Measurements from ENCODE around the gene MREG. TPM values are rescaled to one million over a fixed set of nuclear protein-coding genes. Genes with fewer than 3 reads are reported as not detected.
A peak's percentile ranks its signal among the peaks of the same experiment; 100 is the strongest.

The MREG gene
- total RNA-seq, 1 donor from 2014 or later: 4.0 TPM

DNA sequence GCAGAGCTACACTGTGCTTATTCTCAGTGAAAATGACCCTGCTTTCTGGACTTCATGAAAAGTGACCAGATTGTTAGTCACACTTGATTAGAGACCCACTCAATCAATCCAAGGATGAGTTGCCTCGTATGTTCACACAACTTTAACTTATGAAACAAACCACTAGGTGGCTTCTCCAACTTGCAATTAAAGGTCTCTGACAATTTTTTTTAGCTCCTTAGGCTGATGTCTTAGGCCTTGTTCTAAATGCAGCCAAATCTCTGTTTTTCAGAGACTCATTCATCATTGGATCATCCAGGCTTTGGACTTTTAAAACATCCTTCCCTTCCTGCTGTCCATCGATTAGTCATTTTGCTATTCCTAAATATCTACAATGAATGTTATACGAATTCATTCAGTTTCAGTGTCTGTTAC, 63.4 kb downstream of the MREG start:
- Mint-ChIP-seq H3K4me3 (ENCODE audit: unreplicated experiment) (no peak overlapping the region), H3K36me3 (ENCODE audit: unreplicated experiment) (no peaks in the 10 kb centered on the region), H3K27ac (ENCODE audit: unreplicated experiment) (no peak overlapping the region), H3K9me3 (ENCODE audit: unreplicated experiment) (no peaks in the 10 kb centered on the region), H3K4me1 (ENCODE audit: unreplicated experiment) (no peaks in the 10 kb centered on the region), H3K27me3 (ENCODE audit: unreplicated experiment) (no peaks in the 10 kb centered on the region)
- TF ChIP-seq, protein P1, sequence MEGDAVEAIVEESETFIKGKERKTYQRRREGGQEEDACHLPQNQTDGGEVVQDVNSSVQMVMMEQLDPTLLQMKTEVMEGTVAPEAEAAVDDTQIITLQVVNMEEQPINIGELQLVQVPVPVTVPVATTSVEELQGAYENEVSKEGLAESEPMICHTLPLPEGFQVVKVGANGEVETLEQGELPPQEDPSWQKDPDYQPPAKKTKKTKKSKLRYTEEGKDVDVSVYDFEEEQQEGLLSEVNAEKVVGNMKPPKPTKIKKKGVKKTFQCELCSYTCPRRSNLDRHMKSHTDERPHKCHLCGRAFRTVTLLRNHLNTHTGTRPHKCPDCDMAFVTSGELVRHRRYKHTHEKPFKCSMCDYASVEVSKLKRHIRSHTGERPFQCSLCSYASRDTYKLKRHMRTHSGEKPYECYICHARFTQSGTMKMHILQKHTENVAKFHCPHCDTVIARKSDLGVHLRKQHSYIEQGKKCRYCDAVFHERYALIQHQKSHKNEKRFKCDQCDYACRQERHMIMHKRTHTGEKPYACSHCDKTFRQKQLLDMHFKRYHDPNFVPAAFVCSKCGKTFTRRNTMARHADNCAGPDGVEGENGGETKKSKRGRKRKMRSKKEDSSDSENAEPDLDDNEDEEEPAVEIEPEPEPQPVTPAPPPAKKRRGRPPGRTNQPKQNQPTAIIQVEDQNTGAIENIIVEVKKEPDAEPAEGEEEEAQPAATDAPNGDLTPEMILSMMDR (IDR thresholded peaks at IDR 0.05): peak; percentile 71
- no peak for DNase-seq (ENCODE audit: extremely low spot score, unreplicated experiment)

- no peaks in the 10 kb centered on the region for H3K9me3 Mint-ChIP-seq (ENCODE audit: unreplicated experiment)
- no peaks in the 10 kb centered on the region for H3K4me1 Mint-ChIP-seq (ENCODE audit: unreplicated experiment)
- peaks cover 10% of the 10 kb centered on the region for H3K36me3 Mint-ChIP-seq (ENCODE audit: unreplicated experiment)
- H3K27me3 Mint-ChIP-seq (ENCODE audit: unreplicated experiment): no peaks in the 10 kb centered on the region
- no peak overlapping the region for H3K27ac Mint-ChIP-seq (ENCODE audit: unreplicated experiment)
- H3K4me3 Mint-ChIP-seq (ENCODE audit: unreplicated experiment): no peak overlapping the region
- no peak for DNase-seq (ENCODE audit: extremely low spot score, unreplicated experiment)
- TF ChIP-seq, protein P1 (IDR thresholded peaks at IDR 0.05): no peak
Measured at GRCh38 chr2:215948051-215948450, 65.3 kb downstream of the MREG start.

DNA sequence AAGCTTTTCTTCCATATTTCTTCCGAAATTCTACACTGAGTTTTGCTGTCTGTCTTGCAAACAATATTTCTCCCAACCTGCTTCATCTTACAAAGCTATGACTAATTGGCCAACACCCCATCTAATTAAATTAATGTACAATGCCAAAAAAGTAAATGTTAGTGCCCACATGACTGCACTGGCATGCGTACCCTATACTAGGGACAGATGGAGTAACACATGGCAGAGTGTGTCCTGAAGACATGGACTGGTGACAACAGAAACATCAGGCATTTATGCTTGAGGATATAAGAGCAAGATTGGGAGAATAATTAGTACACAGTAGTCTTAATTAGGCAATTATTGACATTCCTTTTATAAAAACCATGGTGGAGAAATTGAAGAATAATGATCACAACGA, 66.8 kb downstream of the MREG start:
- no peaks in the 10 kb centered on the region for H3K27me3 Mint-ChIP-seq (ENCODE audit: unreplicated experiment)
- no peak overlapping the region for H3K4me3 Mint-ChIP-seq (ENCODE audit: unreplicated experiment)
- peaks cover 13% of the 10 kb centered on the region for H3K36me3 Mint-ChIP-seq (ENCODE audit: unreplicated experiment)
- no peak overlapping the region for H3K27ac Mint-ChIP-seq (ENCODE audit: unreplicated experiment)
- DNase-seq (ENCODE audit: extremely low spot score, unreplicated experiment): no peak
- no peaks in the 10 kb centered on the region for H3K9me3 Mint-ChIP-seq (ENCODE audit: unreplicated experiment)
- TF ChIP-seq, protein P1 (IDR thresholded peaks at IDR 0.05): no peak
- H3K4me1 Mint-ChIP-seq (ENCODE audit: unreplicated experiment): no peaks in the 10 kb centered on the region

GRCh38 chr2:215942194-215942593, 71.2 kb downstream of the MREG start:
- H3K4me3 Mint-ChIP-seq (ENCODE audit: unreplicated experiment): no peak overlapping the region
- TF ChIP-seq, protein P1 (IDR thresholded peaks at IDR 0.05): no peak
- no peaks in the 10 kb centered on the region for H3K27me3 Mint-ChIP-seq (ENCODE audit: unreplicated experiment)

DNA sequence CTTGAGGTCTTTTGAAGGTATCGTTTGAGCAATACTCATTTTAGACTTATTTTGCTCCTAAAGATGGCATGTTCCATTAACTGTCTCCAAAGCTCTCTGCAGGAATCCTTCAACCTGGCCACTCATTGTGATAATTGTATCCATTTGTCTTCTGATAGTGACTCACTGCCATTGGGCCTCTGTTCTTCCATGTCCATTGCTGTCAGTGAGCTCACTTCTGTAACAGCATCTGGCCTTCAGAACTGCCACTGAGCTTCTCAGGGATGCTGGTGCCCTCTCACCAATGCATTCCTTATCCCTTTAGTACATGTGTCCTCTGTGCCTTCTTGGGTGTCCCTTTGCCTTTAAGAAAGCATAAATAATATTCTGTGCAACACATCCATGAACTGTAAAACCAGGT, 71.6 kb downstream of the MREG start:
- H3K27ac Mint-ChIP-seq (ENCODE audit: unreplicated experiment): no peak overlapping the region
- no peaks in the 10 kb centered on the region for H3K27me3 Mint-ChIP-seq (ENCODE audit: unreplicated experiment)
- peaks cover 7% of the 10 kb centered on the region for H3K4me1 Mint-ChIP-seq (ENCODE audit: unreplicated experiment)
- no peaks in the 10 kb centered on the region for H3K9me3 Mint-ChIP-seq (ENCODE audit: unreplicated experiment)
- TF ChIP-seq, protein P1 (IDR thresholded peaks at IDR 0.05): no peak
- H3K36me3 Mint-ChIP-seq (ENCODE audit: unreplicated experiment): peaks cover 16% of the 10 kb centered on the region
- DNase-seq (ENCODE audit: extremely low spot score, unreplicated experiment): no peak
- no peak overlapping the region for H3K4me3 Mint-ChIP-seq (ENCODE audit: unreplicated experiment)

More at GRCh38 chr2:215942194-215942593, 71.2 kb downstream of the MREG start:
- peaks cover 16% of the 10 kb centered on the region for H3K36me3 Mint-ChIP-seq (ENCODE audit: unreplicated experiment)
- H3K27ac Mint-ChIP-seq (ENCODE audit: unreplicated experiment): no peak overlapping the region
- no peaks in the 10 kb centered on the region for H3K9me3 Mint-ChIP-seq (ENCODE audit: unreplicated experiment)
- DNase-seq (ENCODE audit: extremely low spot score, unreplicated experiment): no peak
- H3K4me1 Mint-ChIP-seq (ENCODE audit: unreplicated experiment): peaks cover 7% of the 10 kb centered on the region
